H1 (cell line): Measurements from ENCODE around the gene TMEM209. TPM values are rescaled to one million over a fixed set of nuclear protein-coding genes. Genes with fewer than 3 reads are reported as not detected.
"Not testable (repeated sequence)": the region's sequence is repeated elsewhere in the genome, so short reads cannot be mapped to it uniquely, and the experiment has no call there.

Source experiments
- CTCF ChIA-PET: fragments of 300-600 bp; sonication (Branson Sonifier 250); formaldehyde crosslinking; loops from one replicate; lab custom pipeline; 2021; ENCODE audit not compliant: partially characterized antibody; lab: Charles Lee
- POLR2A ChIA-PET: fragments of 300-600 bp; sonication (Branson Sonifier 250); formaldehyde crosslinking; loops from one replicate; lab custom pipeline; 2021; ENCODE audit warnings: inconsistent platforms; ENCODE audit not compliant: partially characterized antibody; lab: Charles Lee
- DNase-seq, 2 experiments: peaks; one replicate each; pipeline versions ENCODE4 v3.0.0 to v3.0.0-alpha.2; 2010 to 2022; ENCODE audit warnings: low spot score in 2 of 2, low read depth in 1 of 2, mixed read lengths in 1 of 2
- FAIRE-seq: peaks from 2 replicates; lab custom pipeline; 2011; peaks lifted over from hg19 to GRCh38; lab: Jason Lieb, UNC
- H2AFZ ChIP-seq: 2 replicates; pipeline ENCODE4 v1.8.1; 2012; ENCODE audit warnings: low read length, inconsistent platforms
- H2AK5ac ChIP-seq: 2 replicates; pipeline ENCODE4 v1.6.1; 2013; ENCODE audit warnings: low read depth, low read length
- H2BK120ac ChIP-seq: replicated peaks from 2 replicates; pipeline ENCODE3; 2013; ENCODE audit warnings: low read depth, low read length, inconsistent platforms
- H2BK12ac ChIP-seq: 2 replicates; pipeline ENCODE4 v1.6.1; 2013; ENCODE audit warnings: low read depth, low read length
- H2BK15ac ChIP-seq: 2 replicates; pipeline ENCODE4 v1.6.1; 2013; ENCODE audit warnings: low read length
- H2BK20ac ChIP-seq: 2 replicates; pipeline ENCODE4 v1.6.1; 2013; ENCODE audit warnings: low read length
- H2BK5ac ChIP-seq: 2 replicates; pipeline ENCODE4 v1.6.1; 2013; ENCODE audit warnings: low read depth, low read length
- H3K14ac ChIP-seq: 2 replicates; pipeline ENCODE4 v1.6.1; 2013; ENCODE audit warnings: inconsistent platforms; ENCODE audit not compliant: insufficient read length
- H3K18ac ChIP-seq: 2 replicates; pipeline ENCODE4 v1.6.1; 2013; ENCODE audit warnings: low read length; ENCODE audit errors: extremely low read depth
- H3K23ac ChIP-seq: 2 replicates; pipeline ENCODE4 v1.6.1; 2013; ENCODE audit warnings: inconsistent platforms; ENCODE audit not compliant: insufficient read length
- H3K23me2 ChIP-seq: 2 replicates; pipeline ENCODE4 v1.6.1; 2013; ENCODE audit warnings: low read depth, low read length
- H3K27ac ChIP-seq: 2 replicates; pipeline ENCODE4 v1.6.1; 2011; ENCODE audit warnings: low read depth, low read length, inconsistent platforms
- H3K27me3 ChIP-seq, 4 experiments: replicated peaks in 1 of 4; 1 replicate in 1 of 4; 2 replicates in 3 of 4; pipeline versions ENCODE4 v1.6.1 to v1.8.1; 2011 to 2013; ENCODE audit warnings: low read length in 3 of 4, mild to moderate bottlenecking in 3 of 4, inconsistent platforms in 2 of 4, mixed read lengths in 2 of 4, moderate library complexity in 1 of 4; ENCODE audit not compliant: control insufficient read depth in 3 of 4, insufficient read depth in 3 of 4; ENCODE audit errors: extremely low read depth in 1 of 4
- H3K36me3 ChIP-seq, 4 experiments: 2 replicates each; pipeline versions ENCODE4 v1.6.1 to v1.8.1; 2011 to 2013; ENCODE audit warnings: mild to moderate bottlenecking in 4 of 4, low read length in 3 of 4, moderate library complexity in 2 of 4, control low read depth in 1 of 4, inconsistent platforms in 1 of 4; ENCODE audit not compliant: insufficient read depth in 4 of 4, control insufficient read depth in 2 of 4
- H3K4ac ChIP-seq: replicated peaks from 2 replicates; pipeline ENCODE3; 2013; ENCODE audit warnings: low read length, low read depth, mixed read lengths, inconsistent platforms; ENCODE audit not compliant: insufficient read length
- H3K4me1 ChIP-seq, 4 experiments: replicated peaks in 1 of 4; 1 replicate in 1 of 4; 2 replicates in 3 of 4; pipeline versions ENCODE4 v1.6.1 to v1.8.1; 2011 to 2013; ENCODE audit warnings: low read length in 3 of 4, inconsistent platforms in 2 of 4, mixed read lengths in 1 of 4; ENCODE audit not compliant: insufficient read depth in 4 of 4, control insufficient read depth in 3 of 4
- H3K4me2 ChIP-seq, 2 experiments: 2 replicates each; pipeline versions ENCODE4 v1.6.1 to v1.8.1; 2011 to 2013; ENCODE audit warnings: low read depth in 2 of 2, low read length in 2 of 2, control low read depth in 1 of 2, inconsistent platforms in 1 of 2, mild to moderate bottlenecking in 1 of 2; ENCODE audit not compliant: insufficient read depth in 1 of 2
- H3K4me3 ChIP-seq, 4 experiments: fragments of 200-600, 300-600 bp in 1 of 4; sonication (generic), shearing (Covaris generic), sonication (Bioruptor Twin) in 1 of 4; 2 replicates each; pipeline versions ENCODE4 v1.5.1 to v1.8.1; 2011 to 2016; ENCODE audit warnings: low read length in 4 of 4, low read depth in 3 of 4, control low read depth in 2 of 4, inconsistent platforms in 2 of 4, mild to moderate bottlenecking in 2 of 4, mixed read lengths in 1 of 4, moderate library complexity in 1 of 4; ENCODE audit not compliant: insufficient read depth in 2 of 4; ENCODE audit errors: extremely low read depth in 1 of 4
- H3K56ac ChIP-seq: replicated peaks from 2 replicates; pipeline ENCODE3; 2013; ENCODE audit warnings: low read depth, mild to moderate bottlenecking, mixed read lengths, low read length, inconsistent platforms; ENCODE audit not compliant: insufficient read length
- H3K79me1 ChIP-seq: 2 replicates; pipeline ENCODE4 v1.6.1; 2013; ENCODE audit warnings: low read depth, low read length, control low read depth
- H3K79me2 ChIP-seq, 2 experiments: 2 replicates each; pipeline versions ENCODE4 v1.6.1 to v1.8.1; 2012 to 2013; ENCODE audit warnings: low read length in 2 of 2, mild to moderate bottlenecking in 2 of 2, inconsistent platforms in 1 of 2; ENCODE audit not compliant: insufficient read depth in 2 of 2, control insufficient read depth in 1 of 2
- H3K9ac ChIP-seq, 4 experiments: replicated peaks in 1 of 4; 1 replicate in 1 of 4; 2 replicates in 3 of 4; pipeline versions ENCODE4 v1.6.1 to v1.8.1; 2011 to 2013; ENCODE audit warnings: low read depth in 3 of 4, low read length in 3 of 4, control low read depth in 2 of 4, mild to moderate bottlenecking in 2 of 4, moderate library complexity in 2 of 4, inconsistent platforms in 1 of 4; ENCODE audit errors: extremely low read depth in 1 of 4
- H3K9me3 ChIP-seq, 2 experiments: 2 replicates each; pipeline versions ENCODE4 v1.6.1 to v1.8.1; 2012 to 2013; ENCODE audit warnings: mild to moderate bottlenecking in 2 of 2, moderate library complexity in 2 of 2, control low read depth in 1 of 2, inconsistent platforms in 1 of 2, low read depth in 1 of 2, low read length in 1 of 2, mixed read lengths in 1 of 2; ENCODE audit not compliant: insufficient read depth in 2 of 2
- H4K20me1 ChIP-seq, 2 experiments: replicated peaks in 1 of 2; 2 replicates each; pipeline versions ENCODE3 to v1.8.1; 2011 to 2013; ENCODE audit warnings: inconsistent platforms in 2 of 2, low read length in 2 of 2, mild to moderate bottlenecking in 1 of 2; ENCODE audit not compliant: insufficient read depth in 2 of 2, control insufficient read depth in 1 of 2
- H4K5ac ChIP-seq: 2 replicates; pipeline ENCODE4 v1.6.1; 2013; ENCODE audit warnings: low read length, low read depth, mixed read lengths, inconsistent platforms; ENCODE audit not compliant: insufficient read length
- H4K8ac ChIP-seq: 2 replicates; pipeline ENCODE4 v1.8.0; 2013; ENCODE audit warnings: mild to moderate bottlenecking, moderate library complexity, low read length, inconsistent platforms; ENCODE audit not compliant: insufficient read depth; ENCODE audit errors: extremely low read depth
- H4K91ac ChIP-seq: replicated peaks from 2 replicates; pipeline ENCODE3; 2013; ENCODE audit warnings: low read length, mixed read lengths, inconsistent platforms; ENCODE audit not compliant: insufficient read length
- EZH2 ChIP-seq: fragments of 200-600 bp; sonication (generic); IDR thresholded peaks from 2 replicates; pipeline ENCODE4 v1.7.1; 2012; ENCODE audit warnings: low read depth, mild to moderate bottlenecking, moderate library complexity, low read length, inconsistent platforms; ENCODE audit not compliant: severe bottlenecking
- WGBS, 2 experiments: shearing (Covaris generic) in 1 of 2; methylation state at CpG; one replicate each; pipeline versions ENCODE4 v1.1.6 to v1.1.7; 2013 to 2015; ENCODE audit warnings: low lambda C conversion rate in 2 of 2, mixed read lengths in 2 of 2, inconsistent platforms in 1 of 2, low coverage in 1 of 2, missing lambda C conversion rate in 1 of 2; ENCODE audit not compliant: insufficient replicate concordance in 2 of 2, insufficient coverage in 1 of 2, insufficient read length in 1 of 2; ENCODE audit errors: extremely low coverage in 1 of 2, missing lambda C conversion rate in 1 of 2; 5-methylcytosine and 5-hydroxymethylcytosine counted together
- polyA plus RNA-seq, 7 experiments: library from polyadenylated mRNA; depleted of rRNA in 3 of 7; stranded (reverse) in 5 of 7; unstranded in 2 of 7; fragments of >200 nt in 5 of 7; fragments of 200-250 nt in 2 of 7; gene quantifications; 1 replicate in 5 of 7; 2 replicates in 1 of 7; 4 replicates in 1 of 7; pipeline versions ENCODE4 v1.2.1 to v1.2.3, GENCODE V29; 2011 to 2013; ENCODE audit warnings: missing spikeins in 2 of 7, mixed read lengths in 2 of 7
- total RNA-seq: library from RNA; stranded (reverse); fragmentation: NEBNext Ultra II Directional; extraction: Animal tissue kit (Norgen Biotek cat#: 25700); gene quantifications from 2 replicates; pipeline ENCODE4 v1.2.1, GENCODE V29; 2021

Gene TMEM209
- total and polyA plus RNA-seq, 2 of the 8 experiments (the other 6 are each of a cell fraction or from before 2014, with no cell fraction given): 28.5 to 30.5 TPM

GRCh38 chr7:130231792-130232191 lies 26.6 kb upstream of the TMEM209 start:
- Histone ChIP-seq H3K4me1 (peaks cover 0 to 4% (median under 1%) of the 10 kb centered on the region in 4 experiments; a peak in 1 of 7 replicates), H4K91ac (no peak overlapping the region), H3K23ac (no peak overlapping the region), H4K20me1 (no peaks in the 10 kb centered on the region), H3K18ac (no peak overlapping the region), H3K4me2 (no peak overlapping the region), H2BK120ac (no peak overlapping the region), H3K56ac (no peak overlapping the region), H2AFZ (no peak overlapping the region; the same call in none of the 2 replicates), H3K9ac (no peak overlapping the region), H2BK12ac (no peak overlapping the region), H3K14ac (no peak overlapping the region), H3K27ac (no peak overlapping the region), H3K79me2 (no peaks in the 10 kb centered on the region), H3K9me3 (no peaks in the 10 kb centered on the region; a peak in 1 of 4 replicates), H3K4ac (no peak overlapping the region), H3K79me1 (no peaks in the 10 kb centered on the region), H3K27me3 (no peaks in the 10 kb centered on the region), H4K5ac (no peak overlapping the region)
- DNase-seq (no peak), FAIRE-seq (no peak)
- POLR2A ChIA-PET: no interaction called here
- no peak for TF ChIP-seq EZH2
- TF ChIP-seq, all 59 proteins: peak for 0
- H2AK5ac ChIP-seq: no peak overlapping the region
- H2BK15ac ChIP-seq: no peak overlapping the region
- H3K23me2 ChIP-seq: no peaks in the 10 kb centered on the region
- no peak overlapping the region for H4K8ac ChIP-seq
- no peak overlapping the region for H3K4me3 ChIP-seq
- CTCF ChIA-PET: interaction anchor here (0.5 to 1.8 kb wide), 3 partner anchors 10 to 262 kb away, joined by 3 to 4 read pairs (median 3); no protein-coding TSS in a partner anchor
- H2BK20ac ChIP-seq: no peak overlapping the region
- H3K36me3 ChIP-seq: no peaks in the 10 kb centered on the region
- H2BK5ac ChIP-seq: no peak overlapping the region
- 91% methylated on average over 6 of the region's 6 CpGs; no CpG with 5 or more reads in 1 of the 2 experiments for WGBS, 2 experiments

GRCh38 chr7:130229981-130230380 lies 24.8 kb upstream of the TMEM209 start:
- H2BK20ac ChIP-seq, H2AFZ ChIP-seq, H2BK120ac ChIP-seq, H4K8ac ChIP-seq, POLR2A ChIA-PET, FAIRE-seq, H3K23ac ChIP-seq, H2BK12ac ChIP-seq, H3K9me3 ChIP-seq, H4K20me1 ChIP-seq, H3K4me2 ChIP-seq, H4K91ac ChIP-seq, H3K4me3 ChIP-seq, H3K36me3 ChIP-seq, H3K79me1 ChIP-seq, H3K56ac ChIP-seq, H3K23me2 ChIP-seq, H3K4ac ChIP-seq, H3K9ac ChIP-seq, H2BK5ac ChIP-seq, H3K18ac ChIP-seq, H3K4me1 ChIP-seq, H3K79me2 ChIP-seq, H2AK5ac ChIP-seq, H2BK15ac ChIP-seq, DNase-seq, H4K5ac ChIP-seq, H3K14ac ChIP-seq, H3K27me3 ChIP-seq, H3K27ac ChIP-seq: not testable (repeated sequence)
- CTCF ChIA-PET: interaction anchor here (1.2 kb wide), 1 partner anchor 64 kb away, joined by 3 read pairs; no protein-coding TSS in a partner anchor
- WGBS, 2 experiments: 95% methylated on average over 19 of the region's 28 CpGs; no CpG with 5 or more reads in 1 of the 2 experiments
